GM12872 (cell line): ENCODE data around the gene TCAIM.

Experiments
- TF ChIP-seq, protein P1 (sequence below): IDR thresholded peaks from 3 replicates; pipeline ENCODE4 v1.5.1; 2011; ENCODE audit warnings: low read depth, mild to moderate bottlenecking, low read length, moderate library complexity; ENCODE audit not compliant: insufficient read depth

The TCAIM gene

DNA sequence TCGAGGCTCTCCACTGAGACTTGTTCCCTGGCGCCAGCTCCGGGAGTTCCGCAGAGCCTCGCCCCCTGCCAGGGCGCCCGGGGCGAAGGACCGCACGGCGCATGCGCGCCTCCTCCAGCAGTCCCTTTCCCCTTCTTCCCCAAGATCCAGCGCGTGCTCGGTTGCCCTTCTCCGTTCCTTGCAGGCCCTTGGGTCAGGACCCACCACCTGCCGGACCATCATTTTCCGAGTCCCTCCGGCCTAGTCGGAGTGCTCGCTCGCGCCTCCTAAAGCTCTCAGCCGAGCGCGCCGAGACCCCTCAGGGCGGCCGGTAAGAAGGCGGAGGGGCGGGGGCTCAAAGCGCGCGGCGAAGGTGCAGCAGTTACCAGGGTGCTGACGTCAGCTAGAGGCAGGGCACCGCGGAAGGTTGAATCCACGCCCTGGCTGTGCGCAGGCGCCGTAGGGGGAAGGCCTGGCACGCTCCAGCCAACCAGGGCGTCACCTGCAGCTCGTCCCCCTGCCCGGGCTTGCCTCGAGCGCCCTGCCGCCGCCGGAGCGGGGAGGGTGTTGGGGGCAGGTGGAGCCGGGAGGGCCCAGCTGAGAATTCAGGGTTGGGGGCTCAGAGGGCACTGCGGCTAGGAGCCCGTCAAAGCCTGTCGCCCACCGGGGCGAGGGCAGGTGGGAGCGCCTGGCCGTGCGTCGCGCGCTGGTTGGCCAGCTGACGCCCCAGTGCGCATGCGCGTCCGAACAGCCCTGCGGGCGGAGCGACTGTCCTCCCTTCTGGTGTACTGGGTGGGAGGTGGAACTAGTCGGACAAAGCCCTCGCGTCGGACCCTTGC, at the start of gene TCAIM:
TSS of gene TCAIM (plus strand) at position 757 of the 818 bp plus-strand sequence. CDS start 16,017 bp downstream, outside the sequence.
- TF ChIP-seq, protein P1, sequence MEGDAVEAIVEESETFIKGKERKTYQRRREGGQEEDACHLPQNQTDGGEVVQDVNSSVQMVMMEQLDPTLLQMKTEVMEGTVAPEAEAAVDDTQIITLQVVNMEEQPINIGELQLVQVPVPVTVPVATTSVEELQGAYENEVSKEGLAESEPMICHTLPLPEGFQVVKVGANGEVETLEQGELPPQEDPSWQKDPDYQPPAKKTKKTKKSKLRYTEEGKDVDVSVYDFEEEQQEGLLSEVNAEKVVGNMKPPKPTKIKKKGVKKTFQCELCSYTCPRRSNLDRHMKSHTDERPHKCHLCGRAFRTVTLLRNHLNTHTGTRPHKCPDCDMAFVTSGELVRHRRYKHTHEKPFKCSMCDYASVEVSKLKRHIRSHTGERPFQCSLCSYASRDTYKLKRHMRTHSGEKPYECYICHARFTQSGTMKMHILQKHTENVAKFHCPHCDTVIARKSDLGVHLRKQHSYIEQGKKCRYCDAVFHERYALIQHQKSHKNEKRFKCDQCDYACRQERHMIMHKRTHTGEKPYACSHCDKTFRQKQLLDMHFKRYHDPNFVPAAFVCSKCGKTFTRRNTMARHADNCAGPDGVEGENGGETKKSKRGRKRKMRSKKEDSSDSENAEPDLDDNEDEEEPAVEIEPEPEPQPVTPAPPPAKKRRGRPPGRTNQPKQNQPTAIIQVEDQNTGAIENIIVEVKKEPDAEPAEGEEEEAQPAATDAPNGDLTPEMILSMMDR = no peak

- TF ChIP-seq, protein P1 = no peak
These were observed 48.6 kb upstream of the TCAIM start for GRCh38 chr3:44289882-44290462.

GRCh38 chr3:44292276-44292675, 46.3 kb upstream of the TCAIM start:
- TF ChIP-seq, protein P1 = no peak

GRCh38 chr3:44292947-44293346, 45.6 kb upstream of the TCAIM start:
- TF ChIP-seq, protein P1 = no peak

DNA sequence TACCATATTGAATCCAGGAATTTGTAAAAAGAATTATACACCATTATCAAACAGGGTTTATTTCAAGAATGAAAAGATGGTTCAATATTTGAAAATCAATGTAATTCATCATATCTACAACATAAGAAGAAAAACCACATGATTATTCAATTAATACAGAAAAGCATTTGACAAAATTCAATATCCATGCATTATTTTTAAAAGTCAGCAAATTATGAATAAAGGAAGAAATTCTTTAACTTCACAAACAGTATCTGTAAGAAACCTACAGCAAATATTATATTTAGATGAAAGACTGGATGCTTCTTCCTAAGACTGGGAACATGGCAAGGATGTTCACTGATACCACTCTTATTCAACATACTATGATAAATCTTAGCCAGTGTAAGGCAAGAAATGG, 41.3 kb upstream of the TCAIM start:
- TF ChIP-seq, protein P1 = no peak

GRCh38 chr3:44301746-44302145, 36.8 kb upstream of the TCAIM start:
- TF ChIP-seq, protein P1 = no peak

GRCh38 chr3:44309500-44309899, 29.1 kb upstream of the TCAIM start:
- TF ChIP-seq, protein P1 = no peak
